ENCODE measurements around the gene CYFIP2.

DNA sequence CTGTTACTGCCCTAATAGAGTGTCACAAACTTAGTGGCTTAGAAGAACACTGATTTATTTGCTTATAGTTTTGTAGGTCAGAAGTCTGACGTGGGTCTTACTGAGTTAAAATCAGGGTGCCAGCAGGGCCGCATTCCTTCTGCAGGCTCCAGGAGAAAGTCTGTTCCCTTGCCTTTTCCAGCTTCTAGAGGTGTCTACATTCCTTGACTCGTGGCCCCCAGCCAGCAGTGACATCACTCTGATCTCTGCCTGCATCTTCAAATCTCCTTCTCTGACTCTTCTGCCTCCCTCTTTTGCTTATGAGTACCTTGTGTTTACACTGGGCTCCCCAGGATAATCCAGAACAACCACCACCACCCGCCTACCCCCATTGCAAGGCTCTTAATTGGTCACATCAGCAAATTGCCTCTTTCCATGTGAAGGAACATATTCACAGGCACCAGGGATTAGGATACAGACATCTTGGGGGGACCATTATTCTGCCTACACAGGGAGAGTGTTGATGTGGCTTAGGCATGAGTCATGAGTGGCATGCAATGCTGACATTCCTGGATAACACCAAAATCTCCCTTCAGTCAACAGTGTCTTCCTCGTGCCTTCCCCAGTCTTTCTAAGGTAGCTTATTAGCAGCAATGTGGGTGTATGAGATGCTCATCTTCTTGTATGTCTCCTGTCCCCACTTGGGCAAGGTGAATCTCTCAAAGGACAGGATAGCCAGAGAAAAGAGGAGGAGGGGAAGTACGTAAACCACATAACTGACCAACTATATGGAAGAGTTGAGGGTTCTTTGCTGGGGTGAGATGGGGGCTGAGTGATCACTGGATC lies 24.4 kb downstream of the CYFIP2 start:
- TF ChIP-seq, protein P1, sequence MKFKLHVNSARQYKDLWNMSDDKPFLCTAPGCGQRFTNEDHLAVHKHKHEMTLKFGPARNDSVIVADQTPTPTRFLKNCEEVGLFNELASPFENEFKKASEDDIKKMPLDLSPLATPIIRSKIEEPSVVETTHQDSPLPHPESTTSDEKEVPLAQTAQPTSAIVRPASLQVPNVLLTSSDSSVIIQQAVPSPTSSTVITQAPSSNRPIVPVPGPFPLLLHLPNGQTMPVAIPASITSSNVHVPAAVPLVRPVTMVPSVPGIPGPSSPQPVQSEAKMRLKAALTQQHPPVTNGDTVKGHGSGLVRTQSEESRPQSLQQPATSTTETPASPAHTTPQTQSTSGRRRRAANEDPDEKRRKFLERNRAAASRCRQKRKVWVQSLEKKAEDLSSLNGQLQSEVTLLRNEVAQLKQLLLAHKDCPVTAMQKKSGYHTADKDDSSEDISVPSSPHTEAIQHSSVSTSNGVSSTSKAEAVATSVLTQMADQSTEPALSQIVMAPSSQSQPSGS (tag by site-specific recombination; IDR thresholded peaks at IDR 0.05; ENCODE audit: low read depth), result no peak
- TF ChIP-seq, protein P2, sequence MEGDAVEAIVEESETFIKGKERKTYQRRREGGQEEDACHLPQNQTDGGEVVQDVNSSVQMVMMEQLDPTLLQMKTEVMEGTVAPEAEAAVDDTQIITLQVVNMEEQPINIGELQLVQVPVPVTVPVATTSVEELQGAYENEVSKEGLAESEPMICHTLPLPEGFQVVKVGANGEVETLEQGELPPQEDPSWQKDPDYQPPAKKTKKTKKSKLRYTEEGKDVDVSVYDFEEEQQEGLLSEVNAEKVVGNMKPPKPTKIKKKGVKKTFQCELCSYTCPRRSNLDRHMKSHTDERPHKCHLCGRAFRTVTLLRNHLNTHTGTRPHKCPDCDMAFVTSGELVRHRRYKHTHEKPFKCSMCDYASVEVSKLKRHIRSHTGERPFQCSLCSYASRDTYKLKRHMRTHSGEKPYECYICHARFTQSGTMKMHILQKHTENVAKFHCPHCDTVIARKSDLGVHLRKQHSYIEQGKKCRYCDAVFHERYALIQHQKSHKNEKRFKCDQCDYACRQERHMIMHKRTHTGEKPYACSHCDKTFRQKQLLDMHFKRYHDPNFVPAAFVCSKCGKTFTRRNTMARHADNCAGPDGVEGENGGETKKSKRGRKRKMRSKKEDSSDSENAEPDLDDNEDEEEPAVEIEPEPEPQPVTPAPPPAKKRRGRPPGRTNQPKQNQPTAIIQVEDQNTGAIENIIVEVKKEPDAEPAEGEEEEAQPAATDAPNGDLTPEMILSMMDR (tag by site-specific recombination; IDR thresholded peaks at IDR 0.05), result no peak
- TF ChIP-seq KLF9 (tag by site-specific recombination; IDR thresholded peaks at IDR 0.05; ENCODE audit: low read depth), result no peak
- TF ChIP-seq ZNF202 (tag by site-specific recombination; IDR thresholded peaks at IDR 0.05; ENCODE audit: borderline replicate concordance), result no peak
